Left hindlimb (tissue), 1 donor: ENCODE measurements around the gene DHRS9.

Experiments
- DNase-seq: peaks from one replicate; pipeline ENCODE4 v3.0.0-alpha.2; 2018

The DHRS9 gene

DNA sequence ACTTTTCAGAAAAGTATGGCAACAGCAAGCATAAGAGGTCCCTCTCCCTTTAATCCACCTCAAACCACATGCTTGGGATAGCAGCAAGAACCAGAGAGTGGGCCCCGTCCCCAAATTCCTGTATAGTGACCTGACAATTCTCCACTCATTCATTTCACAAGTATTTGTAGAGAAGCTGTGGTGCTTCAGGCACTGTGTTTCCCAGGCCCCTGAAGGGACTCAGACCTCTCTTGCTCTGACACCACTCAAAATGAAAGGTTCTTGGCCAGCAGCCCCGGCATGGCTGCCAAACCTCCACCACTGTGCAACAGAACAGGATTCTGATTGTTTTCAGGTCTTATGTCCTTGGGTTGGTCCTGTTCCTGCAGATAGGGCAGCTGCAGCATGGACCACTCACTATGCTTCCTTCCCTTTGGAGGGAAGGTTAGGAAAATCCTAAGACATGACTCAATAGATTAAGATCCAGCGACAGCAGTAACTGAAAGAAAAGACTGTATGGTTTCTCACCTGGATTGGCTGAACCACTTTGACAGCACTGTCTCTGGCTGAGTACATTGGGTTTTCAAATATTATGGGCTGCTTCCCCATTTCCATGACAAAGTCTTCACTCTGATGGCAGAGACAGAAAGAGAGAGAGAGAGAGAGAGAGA lies 67.6 kb downstream of the DHRS9 start:
- DNase-seq = no peak

DNA sequence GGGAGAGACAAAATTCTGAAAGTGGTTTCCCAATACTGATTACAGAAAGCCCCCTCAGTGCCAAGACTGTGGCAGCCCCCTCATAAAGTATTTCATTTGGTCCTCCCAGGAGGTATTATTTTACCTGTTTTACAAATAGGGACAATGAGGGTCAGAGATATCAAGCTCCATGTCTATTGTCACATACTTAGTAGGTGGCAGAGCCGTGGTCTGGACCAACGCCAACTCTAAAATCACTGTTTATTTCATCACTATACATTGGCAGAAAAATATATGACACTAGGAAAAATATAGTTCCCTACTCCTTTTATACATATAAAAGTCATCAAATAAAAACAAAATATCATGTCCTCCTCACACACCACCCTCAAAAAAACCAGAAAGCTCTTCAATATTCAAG lies 68.6 kb downstream of the DHRS9 start:
- no peak for DNase-seq

DNA sequence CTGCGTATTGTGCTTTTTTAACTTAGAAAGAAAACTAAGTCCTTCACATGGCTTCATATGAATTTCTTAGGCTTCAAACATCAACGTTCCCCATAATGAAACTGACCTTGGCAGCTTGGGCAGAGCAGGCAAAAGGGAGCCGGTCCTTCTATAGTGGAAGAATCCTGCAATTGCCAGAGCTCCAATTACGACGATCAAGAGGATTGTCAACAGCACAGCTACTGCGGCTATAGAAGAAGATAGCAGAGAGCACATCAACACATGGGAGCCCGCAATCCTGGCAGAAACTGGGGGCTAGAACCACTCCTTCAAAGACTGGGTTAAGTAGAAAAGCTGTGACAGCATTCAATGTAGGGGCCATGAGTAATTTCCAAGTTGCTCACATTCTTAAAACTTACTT lies 69.8 kb downstream of the DHRS9 start:
- DNase-seq = no peak

DNA sequence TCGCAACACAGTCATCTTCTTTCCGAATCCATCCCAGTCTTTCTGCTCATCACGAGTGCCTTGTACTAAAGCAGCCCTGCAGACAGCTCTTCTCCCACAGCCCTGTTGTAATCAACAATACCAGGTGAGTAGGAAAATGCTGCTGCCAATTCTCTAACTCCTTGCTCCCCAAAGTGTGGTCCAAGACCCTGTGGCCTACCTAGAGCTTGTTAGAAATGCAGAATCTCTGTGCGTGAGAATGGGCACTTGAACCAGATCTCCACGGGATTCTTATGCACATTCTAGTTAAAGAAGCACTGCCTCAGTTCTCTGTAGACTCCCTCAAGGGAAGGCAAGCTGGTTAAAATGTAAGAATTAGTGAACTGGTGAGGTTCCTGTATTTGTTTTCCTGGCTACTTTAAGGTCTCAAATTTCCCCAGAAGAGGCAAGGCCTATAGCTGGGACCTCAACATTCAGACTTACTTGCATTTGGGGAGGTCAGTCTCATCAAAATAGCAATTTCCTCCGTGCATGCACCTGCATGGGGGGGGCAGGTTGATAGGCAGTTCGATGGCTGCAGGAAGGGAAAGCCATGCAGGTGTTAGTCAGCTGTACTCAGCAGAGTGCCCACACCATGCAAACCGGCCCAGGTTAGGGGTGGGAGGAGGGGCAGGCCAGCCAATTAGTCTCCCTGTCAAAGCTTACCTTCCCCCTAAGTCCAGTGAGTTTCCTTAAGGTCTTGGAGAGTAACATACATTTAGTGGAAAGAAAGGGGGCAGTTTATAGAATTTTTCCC lies 70.8 kb downstream of the DHRS9 start:
- no peak for DNase-seq

DNA sequence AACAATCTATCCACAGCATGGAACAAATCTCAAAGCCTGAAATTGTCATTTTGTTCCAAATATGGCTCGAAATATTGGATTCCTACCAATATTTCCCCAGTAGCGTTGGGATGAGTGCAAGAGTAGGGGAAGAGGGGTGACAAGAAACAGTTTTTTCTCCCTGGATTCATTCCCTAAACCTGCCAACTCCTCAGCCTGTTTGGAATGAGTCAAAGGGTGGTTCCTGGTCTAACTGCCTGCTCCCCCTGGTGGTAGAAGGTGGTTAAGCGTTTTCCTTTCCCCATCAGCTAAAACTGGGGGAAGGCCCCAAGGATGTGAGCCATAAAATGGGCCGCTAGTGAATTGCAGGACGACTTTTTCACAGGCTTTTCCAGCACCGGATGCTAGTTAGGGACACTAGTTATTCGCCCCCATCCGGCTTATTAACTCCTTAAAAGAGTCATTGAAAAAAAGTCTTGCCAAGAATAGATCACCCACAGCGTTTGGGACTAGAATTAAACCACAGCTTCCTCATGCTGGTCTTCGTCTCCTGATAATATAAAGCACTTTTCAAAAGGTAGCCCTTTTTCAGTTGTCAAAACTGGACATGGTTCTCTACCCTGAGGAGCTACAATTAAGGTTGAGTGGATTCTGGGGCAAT lies 72.5 kb downstream of the DHRS9 start:
- no peak for DNase-seq

DNA sequence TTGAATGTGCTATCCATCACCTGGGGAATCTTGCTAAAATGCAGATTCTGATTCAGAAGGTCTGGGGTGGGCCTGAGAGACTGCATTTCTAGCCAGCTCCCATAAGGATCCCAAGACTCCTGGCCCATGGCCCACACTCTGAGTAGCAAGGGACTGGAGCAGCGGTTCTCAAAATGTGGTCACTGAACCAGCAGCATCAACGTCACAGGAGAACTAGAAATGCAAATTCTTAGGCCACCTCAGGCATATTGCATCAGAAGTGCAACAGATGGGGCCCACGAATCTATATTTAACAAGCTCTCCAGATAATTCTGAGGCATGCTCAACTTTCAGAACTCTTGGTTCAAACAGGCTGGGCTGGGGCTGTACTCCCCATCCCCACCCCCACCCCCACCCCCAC lies 74.6 kb downstream of the DHRS9 start:
- no peak for DNase-seq
